ENCODE results near the gene BTK. TPM values are rescaled to one million over a fixed set of nuclear protein-coding genes. Genes with fewer than 3 reads are reported as not detected.
"Not testable (repeated sequence)": the region's sequence is repeated elsewhere in the genome, so short reads cannot be mapped to it uniquely, and the experiment has no call there.

BTK gene
- total RNA-seq, 4 donors from 2014 or later, result 2.5 to 19.7 (median 4.9) TPM

- Histone ChIP-seq H3K9me3 (no peaks in the 10 kb centered on the region), H3K4me1 (peaks cover 0 to 16% (median 0%) of the 10 kb centered on the region in 4 donors), H3K27ac (peak overlapping the region in 3 of 4 donors; percentile 81 to 93 (median 84)), H3K4me3 (peak overlapping the region; percentile 38 to 72 (median 66)), H3K36me3 (peaks cover 0 to 12% (median 0%) of the 10 kb centered on the region in 3 donors), H3K27me3 (peaks cover 0 to 3% of the 10 kb centered on the region in 2 donors)
- DNase-seq (ENCODE audit: low spot score in 2 of 2), result no peak
- TF ChIP-seq CTCF (IDR thresholded peaks at IDR 0.05), result no peak
- no peak for TF ChIP-seq EP300 (IDR thresholded peaks at IDR 0.05)
- no peak for TF ChIP-seq POLR2A (IDR thresholded peaks at IDR 0.05)
- WGBS, 2 donors, result 7 to 41% methylated on average over 6 to 14 of the region's 14 CpGs
Measured at GRCh38 chrX:101347859-101348451, 38.0 kb downstream of the BTK start.

- no peaks in the 10 kb centered on the region for H3K36me3 ChIP-seq
- DNase-seq (ENCODE audit: low spot score in 2 of 2), result no peak
- WGBS, 2 donors, result 87 to 91% methylated on average over 4 of the region's 4 CpGs
- TF ChIP-seq POLR2A (IDR thresholded peaks at IDR 0.05) (no peak), EP300 (IDR thresholded peaks at IDR 0.05) (no peak)
- no peaks in the 10 kb centered on the region for H3K4me1 ChIP-seq
- no peaks in the 10 kb centered on the region for H3K9me3 ChIP-seq
- no peaks in the 10 kb centered on the region for H3K27me3 ChIP-seq
- H3K4me3 ChIP-seq, result no peak overlapping the region
- H3K27ac ChIP-seq, result no peak overlapping the region
Measured at GRCh38 chrX:101337776-101338271, 48.2 kb downstream of the BTK start.

- H3K27ac ChIP-seq; H3K4me1 ChIP-seq; H3K4me3 ChIP-seq; DNase-seq (ENCODE audit: low spot score in 2 of 2); H3K36me3 ChIP-seq; H3K9me3 ChIP-seq; H3K27me3 ChIP-seq: not testable (repeated sequence)
- 76 to 87% methylated on average over 7 of the region's 7 CpGs for WGBS, 2 donors
Measured at GRCh38 chrX:101334310-101334709, 51.7 kb downstream of the BTK start.

GRCh38 chrX:101326600-101326999 is 59.4 kb downstream of the BTK start:
- WGBS, 2 donors, result 79 to 90% methylated on average over 2 to 3 of the region's 3 CpGs
- DNase-seq (ENCODE audit: low spot score in 2 of 2); H3K9me3 ChIP-seq; H3K4me3 ChIP-seq; H3K27me3 ChIP-seq; H3K4me1 ChIP-seq; H3K27ac ChIP-seq; H3K36me3 ChIP-seq: not testable (repeated sequence)

DNA sequence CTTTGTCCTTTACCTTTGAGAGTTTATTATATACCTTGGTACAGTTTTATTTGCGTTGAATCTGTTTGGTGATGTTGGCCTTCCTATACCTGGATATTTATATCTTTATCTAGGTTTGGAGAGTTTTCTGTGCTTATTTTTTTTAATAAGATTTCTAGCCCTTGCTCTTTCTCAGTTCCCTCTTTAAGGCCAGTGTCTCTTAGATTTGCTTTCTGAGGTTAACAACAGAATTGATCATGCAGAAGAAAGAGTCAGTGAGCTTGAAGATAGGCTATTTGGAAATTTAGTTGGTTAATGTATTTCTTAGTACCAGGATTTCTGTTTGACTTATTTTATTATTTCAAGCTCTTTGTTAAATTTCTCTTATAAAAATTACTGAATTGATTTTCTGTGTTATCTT is 82.2 kb downstream of the BTK start:
- 78 to 86% methylated on average over 1 of the region's 1 CpG for WGBS, 2 donors
- H3K4me1 ChIP-seq, result no peaks in the 10 kb centered on the region
- no peaks in the 10 kb centered on the region for H3K36me3 ChIP-seq
- DNase-seq (ENCODE audit: low spot score in 2 of 2), result no peak
- H3K27me3 ChIP-seq, result no peaks in the 10 kb centered on the region
- no peak overlapping the region for H3K27ac ChIP-seq
- H3K9me3 ChIP-seq, result no peaks in the 10 kb centered on the region
- TF ChIP-seq EP300 (IDR thresholded peaks at IDR 0.05) (no peak), CTCF (IDR thresholded peaks at IDR 0.05) (no peak), POLR2A (IDR thresholded peaks at IDR 0.05) (no peak)
- no peak overlapping the region for H3K4me3 ChIP-seq

Small RNAs within 50 kb of the gene (small RNA-seq; reads per million reads assigned to genes)
- not detected for gene RNU6-934P

Other genes starting within 250 kb of the BTK start
- 100 to 1,000 TPM in 3 of 4 donors, 10 to 100 TPM in 1; 94.5 to 207 (median 183) TPM for gene DRP2, start 166.4 kb downstream of the BTK start, total RNA-seq
- under 1 TPM in 2 of 4 donors, not detected in 2; 0.21 to 0.90 TPM for gene TAF7L, start 94.9 kb downstream of the BTK start, total RNA-seq
- 1 to 10 TPM; 2.6 to 7.5 (median 5.4) TPM for gene TIMM8A, start 37.4 kb downstream of the BTK start, total RNA-seq
- gene RPL36A, start 4.8 kb upstream of the BTK start, total RNA-seq, result 1,000 to 10,000 TPM in 3 of 4 donors, 100 to 1,000 TPM in 1; 493 to 1,912 (median 1,279) TPM
- 10 to 100 TPM; 18.1 to 20.1 (median 19.2) TPM for gene GLA, start 21.7 kb upstream of the BTK start, total RNA-seq
- 10 to 100 TPM; 31.2 to 46.0 (median 40.1) TPM for gene HNRNPH2, start 22.0 kb upstream of the BTK start, total RNA-seq
- gene ARMCX4, start 99.3 kb upstream of the BTK start, total RNA-seq, result 100 to 1,000 TPM in 1 of 4 donors, 10 to 100 TPM in 3; 15.9 to 120 (median 18.7) TPM
- 10 to 100 TPM; 28.2 to 34.3 (median 30.6) TPM for gene ARMCX1, start 164.4 kb upstream of the BTK start, total RNA-seq
- 10 to 100 TPM; 16.5 to 19.4 (median 16.8) TPM for gene ARMCX6, start 231.8 kb upstream of the BTK start, total RNA-seq
- 10 to 100 TPM; 28.2 to 44.4 (median 43.0) TPM for gene ARMCX3, start 237.0 kb upstream of the BTK start, total RNA-seq

Measured in tibial nerve (tissue), 4 donors.